ENCODE measurements around the gene KAT5.
"Not testable (repeated sequence)": the region's sequence is repeated elsewhere in the genome, so short reads cannot be mapped to it uniquely, and the experiment has no call there.

KAT5 gene

DNA sequence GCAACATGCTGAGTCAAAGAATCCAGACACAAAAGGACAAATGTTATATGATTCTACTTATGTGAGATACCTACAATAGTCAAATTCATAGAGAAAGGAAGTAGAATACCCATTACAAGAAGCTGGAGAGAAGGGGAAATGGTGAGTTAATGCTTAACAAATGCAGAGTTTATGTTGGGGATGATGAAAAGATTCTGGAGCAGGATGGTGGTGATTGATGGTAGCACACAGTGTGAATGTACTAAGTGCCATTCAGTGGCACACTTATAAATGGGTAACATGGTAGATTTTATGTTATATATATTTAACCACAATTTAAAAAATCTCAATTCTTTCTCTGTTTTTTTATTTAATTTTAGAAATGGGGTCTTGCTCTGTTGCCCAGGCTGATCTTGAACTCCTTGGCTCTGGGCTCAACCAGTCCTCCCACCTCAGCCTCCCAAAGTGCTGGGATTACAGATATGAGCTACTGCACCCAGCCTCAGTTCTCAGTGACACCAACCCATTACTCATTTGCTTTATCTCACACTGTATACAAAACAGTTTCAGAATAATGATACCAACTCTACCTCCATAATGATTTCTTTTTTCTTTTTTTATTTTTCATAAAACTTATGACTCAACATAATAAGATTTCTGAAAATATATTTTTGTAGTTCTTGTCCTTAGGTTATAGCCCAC, 39.7 kb upstream of the KAT5 start:
- H3K4me2 ChIP-seq (ENCODE audit: low read length), result no peak overlapping the region
- no peaks in the 10 kb centered on the region for H3K4me1 ChIP-seq (ENCODE audit: control insufficient read depth, low read length)
- H3K27ac ChIP-seq (ENCODE audit: low read depth, low read length), result no peak overlapping the region
- H3K27me3 ChIP-seq (ENCODE audit: control insufficient read depth, low read length), result no peaks in the 10 kb centered on the region
- no peaks in the 10 kb centered on the region for H4K20me1 ChIP-seq (ENCODE audit: control insufficient read depth, insufficient read depth, low read depth, low read length)
- no peak for TF ChIP-seq EZH2phosphoT487 (IDR thresholded peaks at IDR 0.05; ENCODE audit: borderline replicate concordance, low read length)
- TF ChIP-seq, protein P1, sequence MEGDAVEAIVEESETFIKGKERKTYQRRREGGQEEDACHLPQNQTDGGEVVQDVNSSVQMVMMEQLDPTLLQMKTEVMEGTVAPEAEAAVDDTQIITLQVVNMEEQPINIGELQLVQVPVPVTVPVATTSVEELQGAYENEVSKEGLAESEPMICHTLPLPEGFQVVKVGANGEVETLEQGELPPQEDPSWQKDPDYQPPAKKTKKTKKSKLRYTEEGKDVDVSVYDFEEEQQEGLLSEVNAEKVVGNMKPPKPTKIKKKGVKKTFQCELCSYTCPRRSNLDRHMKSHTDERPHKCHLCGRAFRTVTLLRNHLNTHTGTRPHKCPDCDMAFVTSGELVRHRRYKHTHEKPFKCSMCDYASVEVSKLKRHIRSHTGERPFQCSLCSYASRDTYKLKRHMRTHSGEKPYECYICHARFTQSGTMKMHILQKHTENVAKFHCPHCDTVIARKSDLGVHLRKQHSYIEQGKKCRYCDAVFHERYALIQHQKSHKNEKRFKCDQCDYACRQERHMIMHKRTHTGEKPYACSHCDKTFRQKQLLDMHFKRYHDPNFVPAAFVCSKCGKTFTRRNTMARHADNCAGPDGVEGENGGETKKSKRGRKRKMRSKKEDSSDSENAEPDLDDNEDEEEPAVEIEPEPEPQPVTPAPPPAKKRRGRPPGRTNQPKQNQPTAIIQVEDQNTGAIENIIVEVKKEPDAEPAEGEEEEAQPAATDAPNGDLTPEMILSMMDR (IDR thresholded peaks at IDR 0.05; ENCODE audit: low read depth, low read length, poor library complexity, severe bottlenecking), result no peak
- no peaks in the 10 kb centered on the region for H3K9me2 ChIP-seq (replicated peaks; ENCODE audit: control insufficient read depth, low read length)
- no peaks in the 10 kb centered on the region for H3K79me2 ChIP-seq (ENCODE audit: control insufficient read depth, low read length)
- no peak overlapping the region for H3K4me3 ChIP-seq (ENCODE audit: low read length)
- no peaks in the 10 kb centered on the region for H3K9me3 ChIP-seq (ENCODE audit: control insufficient read depth, insufficient read depth, low read length)
- no peaks in the 10 kb centered on the region for H3F3A ChIP-seq (ENCODE audit: control insufficient read depth, insufficient read depth)
- H3K36me3 ChIP-seq (ENCODE audit: control insufficient read depth, low read length), result no peaks in the 10 kb centered on the region

DNA sequence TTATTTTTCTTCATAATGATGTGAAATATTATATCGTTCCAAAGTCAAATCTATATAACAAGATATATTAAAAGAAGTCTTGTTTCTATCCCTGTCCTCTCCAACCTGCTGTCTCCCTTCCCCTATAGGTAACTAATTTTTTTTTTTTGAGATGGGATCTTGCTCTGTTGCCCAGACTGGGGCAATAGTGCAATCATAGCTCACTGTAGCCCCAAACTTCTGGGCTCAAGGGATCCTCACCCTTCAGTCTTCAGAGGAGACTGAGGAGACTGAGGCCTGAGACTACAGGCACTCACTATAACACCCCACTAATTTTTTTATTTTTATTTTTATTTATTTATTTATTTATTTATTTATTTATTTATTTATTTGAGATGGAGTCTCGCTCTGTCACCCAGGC, 39.1 kb upstream of the KAT5 start:
- no peaks in the 10 kb centered on the region for H3K9me3 ChIP-seq (ENCODE audit: control insufficient read depth, insufficient read depth, low read length)
- H3K4me2 ChIP-seq (ENCODE audit: low read length), result no peak overlapping the region
- H3K4me1 ChIP-seq (ENCODE audit: control insufficient read depth, low read length), result no peaks in the 10 kb centered on the region
- H3K9me2 ChIP-seq (replicated peaks; ENCODE audit: control insufficient read depth, low read length), result no peaks in the 10 kb centered on the region
- H3K27ac ChIP-seq (ENCODE audit: low read depth, low read length), result no peak overlapping the region
- no peaks in the 10 kb centered on the region for H3F3A ChIP-seq (ENCODE audit: control insufficient read depth, insufficient read depth)
- no peaks in the 10 kb centered on the region for H3K79me2 ChIP-seq (ENCODE audit: control insufficient read depth, low read length)
- H3K36me3 ChIP-seq (ENCODE audit: control insufficient read depth, low read length), result no peaks in the 10 kb centered on the region
- TF ChIP-seq, protein P1 (IDR thresholded peaks at IDR 0.05; ENCODE audit: low read depth, low read length, poor library complexity, severe bottlenecking), result no peak
- no peak for TF ChIP-seq EZH2phosphoT487 (IDR thresholded peaks at IDR 0.05; ENCODE audit: borderline replicate concordance, low read length)
- H4K20me1 ChIP-seq (ENCODE audit: control insufficient read depth, insufficient read depth, low read depth, low read length), result no peaks in the 10 kb centered on the region
- H3K4me3 ChIP-seq (ENCODE audit: low read length), result no peak overlapping the region
- H3K27me3 ChIP-seq (ENCODE audit: control insufficient read depth, low read length), result no peaks in the 10 kb centered on the region

DNA sequence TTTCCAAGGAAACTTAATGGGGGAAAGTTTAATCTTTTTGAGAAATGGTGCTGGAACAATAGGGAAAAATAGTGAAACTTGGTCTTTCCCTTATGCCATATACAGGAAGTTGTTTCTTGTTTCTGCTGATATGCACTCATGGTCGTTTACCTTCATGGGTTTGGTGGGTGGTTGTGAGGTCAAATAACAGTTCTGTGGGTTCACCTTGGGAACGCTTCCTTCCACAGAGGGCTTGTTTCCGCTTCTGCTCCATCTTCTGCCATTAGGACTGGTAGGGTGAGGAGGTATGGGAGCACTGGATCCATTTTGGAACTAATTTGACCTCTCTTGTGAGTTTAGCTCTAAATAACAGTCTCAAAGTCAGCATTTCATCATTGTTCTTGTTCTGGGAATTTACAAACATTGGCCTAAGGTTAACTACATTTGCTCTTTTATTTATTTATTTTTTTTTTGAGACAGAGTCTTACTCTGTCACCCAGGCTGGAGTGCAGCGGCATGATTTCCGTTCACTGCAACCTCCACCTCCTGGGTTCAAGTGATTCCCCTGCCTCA, 31.8 kb upstream of the KAT5 start:
- no peak overlapping the region for H3K4me3 ChIP-seq (ENCODE audit: low read length)
- no peak overlapping the region for H3K27ac ChIP-seq (ENCODE audit: low read depth, low read length)
- no peaks in the 10 kb centered on the region for H3K9me2 ChIP-seq (replicated peaks; ENCODE audit: control insufficient read depth, low read length)
- H3K27me3 ChIP-seq (ENCODE audit: control insufficient read depth, low read length), result peaks cover 16% of the 10 kb centered on the region
- H3K9me3 ChIP-seq (ENCODE audit: control insufficient read depth, insufficient read depth, low read length), result no peaks in the 10 kb centered on the region
- no peak for TF ChIP-seq EZH2phosphoT487 (IDR thresholded peaks at IDR 0.05; ENCODE audit: borderline replicate concordance, low read length)
- TF ChIP-seq, protein P1 (IDR thresholded peaks at IDR 0.05; ENCODE audit: low read depth, low read length, poor library complexity, severe bottlenecking), result no peak
- H3F3A ChIP-seq (ENCODE audit: control insufficient read depth, insufficient read depth), result no peaks in the 10 kb centered on the region
- H4K20me1 ChIP-seq (ENCODE audit: control insufficient read depth, insufficient read depth, low read depth, low read length), result no peaks in the 10 kb centered on the region
- no peaks in the 10 kb centered on the region for H3K36me3 ChIP-seq (ENCODE audit: control insufficient read depth, low read length)
- no peak overlapping the region for H3K4me2 ChIP-seq (ENCODE audit: low read length)
- H3K4me1 ChIP-seq (ENCODE audit: control insufficient read depth, low read length), result no peaks in the 10 kb centered on the region
- H3K79me2 ChIP-seq (ENCODE audit: control insufficient read depth, low read length), result no peaks in the 10 kb centered on the region

DNA sequence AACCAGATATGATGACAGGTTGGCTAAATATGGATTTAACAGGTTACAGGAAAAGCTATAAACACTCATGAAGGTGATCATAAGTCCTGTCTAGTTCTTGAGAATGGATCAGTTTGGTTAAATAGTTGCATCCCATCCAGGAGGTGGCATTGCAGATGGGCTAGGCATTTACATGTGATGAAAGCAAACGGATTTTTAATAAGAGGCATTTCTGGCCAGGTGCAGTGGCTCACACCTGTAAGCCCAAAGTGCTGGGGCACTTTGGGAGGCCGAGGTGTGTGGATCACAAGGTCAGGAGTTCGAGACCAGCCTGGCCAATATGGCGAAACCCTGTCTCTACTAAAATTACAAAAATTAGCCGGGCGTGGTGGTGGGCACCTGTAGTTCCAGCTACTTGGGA, 28.6 kb upstream of the KAT5 start:
- not testable (repeated sequence) for H3K9me2 ChIP-seq (replicated peaks; ENCODE audit: control insufficient read depth, low read length); H3F3A ChIP-seq (ENCODE audit: control insufficient read depth, insufficient read depth); H3K9me3 ChIP-seq (ENCODE audit: control insufficient read depth, insufficient read depth, low read length); H4K20me1 ChIP-seq (ENCODE audit: control insufficient read depth, insufficient read depth, low read depth, low read length); H3K4me2 ChIP-seq (ENCODE audit: low read length); H3K4me1 ChIP-seq (ENCODE audit: control insufficient read depth, low read length); H3K27ac ChIP-seq (ENCODE audit: low read depth, low read length); H3K4me3 ChIP-seq (ENCODE audit: low read length); H3K79me2 ChIP-seq (ENCODE audit: control insufficient read depth, low read length); H3K36me3 ChIP-seq (ENCODE audit: control insufficient read depth, low read length)
- peaks cover 16% of the 10 kb centered on the region for H3K27me3 ChIP-seq (ENCODE audit: control insufficient read depth, low read length)
